Caco-2 (cell line): Measurements from ENCODE around the gene NKD2. TPM values are rescaled to one million over a fixed set of nuclear protein-coding genes. Genes with fewer than 3 reads are reported as not detected.

Experiments
- BruUV-seq: library from RNA; stranded (reverse); fragments of 400-500 nt; replicated peaks from 2 replicates; lab custom pipeline; 2021; lab: Mats Ljungman, UMichigan
- CTCF ChIA-PET: fragments of 300-600 bp; sonication (Branson Sonifier 250); formaldehyde crosslinking; loops from one replicate; lab custom pipeline; 2022; ENCODE audit warnings: antibody characterized with exemption; lab: Charles Lee
- POLR2A ChIA-PET: fragments of 300-600 bp; sonication (Branson Sonifier 250); formaldehyde crosslinking; loops from one replicate; lab custom pipeline; 2022; ENCODE audit warnings: antibody characterized with exemption; lab: Charles Lee
- DNase-seq, 2 experiments: peaks; one replicate each; pipeline versions ENCODE4 v3.0.0 to v3.0.0-alpha.2; 2020 to 2022
- H3K27me3 ChIP-seq: replicated peaks from 2 replicates; pipeline ENCODE4 v1.6.0; 2011; ENCODE audit warnings: low read length; ENCODE audit not compliant: control insufficient read depth, insufficient read depth
- H3K36me3 ChIP-seq: 2 replicates; pipeline ENCODE4 v1.5.1; 2011; ENCODE audit warnings: low read length; ENCODE audit not compliant: control insufficient read depth, insufficient read depth
- H3K4me1 ChIP-seq: fragments of 250-450 bp; sonication (Bioruptor Pico); 2 replicates; pipeline ENCODE4 v1.5.1; 2020; ENCODE audit warnings: mild to moderate bottlenecking
- H3K4me3 ChIP-seq: 2 replicates; pipeline ENCODE4 v1.5.1; 2011; ENCODE audit warnings: low read depth, mild to moderate bottlenecking, control low read depth, low read length
- H3K9me3 ChIP-seq: fragments of 250-450 bp; sonication (Bioruptor Pico); 2 replicates; pipeline ENCODE4 v1.5.1; 2020; ENCODE audit warnings: mild to moderate bottlenecking, moderate library complexity
- H3K27ac Mint-ChIP-seq: one replicate; pipeline ENCODE4 v1.8.0; 2022; ENCODE audit warnings: mixed read lengths; ENCODE audit not compliant: unreplicated experiment
- H3K27me3 Mint-ChIP-seq: one replicate; pipeline ENCODE4 v1.8.0; 2022; ENCODE audit warnings: mixed read lengths; ENCODE audit not compliant: insufficient read depth, unreplicated experiment
- H3K36me3 Mint-ChIP-seq: one replicate; pipeline ENCODE4 v1.8.0; 2022; ENCODE audit warnings: mild to moderate bottlenecking, mixed read lengths; ENCODE audit not compliant: insufficient read depth, unreplicated experiment
- H3K4me1 Mint-ChIP-seq: one replicate; pipeline ENCODE4 v1.8.0; 2022; ENCODE audit warnings: low read depth, mixed read lengths; ENCODE audit not compliant: unreplicated experiment
- H3K4me3 Mint-ChIP-seq: one replicate; pipeline ENCODE4 v1.8.0; 2022; ENCODE audit warnings: mild to moderate bottlenecking, moderate library complexity, mixed read lengths; ENCODE audit not compliant: unreplicated experiment
- H3K9me3 Mint-ChIP-seq: one replicate; pipeline ENCODE4 v1.8.0; 2022; ENCODE audit warnings: mixed read lengths; ENCODE audit not compliant: unreplicated experiment
- intact Hi-C: fragments of 100-400 bp; cut with micrococcal nuclease; formaldehyde crosslinking; loops from one replicate; pipeline ENCODE4 v1.10.0; 2022; ENCODE audit not compliant: unreplicated experiment
- total RNA-seq: library from RNA; stranded (reverse); gene quantifications from 2 replicates; pipeline ENCODE4 v1.2.3, GENCODE V29; 2022
- TF ChIP-seq, protein P1 (sequence below), 2 experiments: fragments of 200-600 bp in 1 of 2; IDR thresholded peaks; 1 replicate in 1 of 2; 2 replicates in 1 of 2; pipeline versions ENCODE4 v1.5.1 to v1.8.0; 2011 to 2022; ENCODE audit warnings: antibody characterized with exemption in 1 of 2, control low read depth in 1 of 2, inconsistent platforms in 1 of 2, low read depth in 1 of 2, low read length in 1 of 2, mild to moderate bottlenecking in 1 of 2, moderate library complexity in 1 of 2; ENCODE audit not compliant: insufficient read depth in 1 of 2, severe bottlenecking in 1 of 2, unreplicated experiment in 1 of 2

NKD2 gene
- total RNA-seq, 1 experiment from 2014 or later, result 17.7 TPM

GRCh38 chr5:1055896-1056610 is 47.5 kb downstream of the NKD2 start:
- no peaks in the 10 kb centered on the region for H3K4me1 Mint-ChIP-seq
- TF ChIP-seq, protein P1, sequence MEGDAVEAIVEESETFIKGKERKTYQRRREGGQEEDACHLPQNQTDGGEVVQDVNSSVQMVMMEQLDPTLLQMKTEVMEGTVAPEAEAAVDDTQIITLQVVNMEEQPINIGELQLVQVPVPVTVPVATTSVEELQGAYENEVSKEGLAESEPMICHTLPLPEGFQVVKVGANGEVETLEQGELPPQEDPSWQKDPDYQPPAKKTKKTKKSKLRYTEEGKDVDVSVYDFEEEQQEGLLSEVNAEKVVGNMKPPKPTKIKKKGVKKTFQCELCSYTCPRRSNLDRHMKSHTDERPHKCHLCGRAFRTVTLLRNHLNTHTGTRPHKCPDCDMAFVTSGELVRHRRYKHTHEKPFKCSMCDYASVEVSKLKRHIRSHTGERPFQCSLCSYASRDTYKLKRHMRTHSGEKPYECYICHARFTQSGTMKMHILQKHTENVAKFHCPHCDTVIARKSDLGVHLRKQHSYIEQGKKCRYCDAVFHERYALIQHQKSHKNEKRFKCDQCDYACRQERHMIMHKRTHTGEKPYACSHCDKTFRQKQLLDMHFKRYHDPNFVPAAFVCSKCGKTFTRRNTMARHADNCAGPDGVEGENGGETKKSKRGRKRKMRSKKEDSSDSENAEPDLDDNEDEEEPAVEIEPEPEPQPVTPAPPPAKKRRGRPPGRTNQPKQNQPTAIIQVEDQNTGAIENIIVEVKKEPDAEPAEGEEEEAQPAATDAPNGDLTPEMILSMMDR (IDR thresholded peaks at IDR 0.05; ENCODE audit: insufficient read depth in 1 of 2, low read depth in 1 of 2, low read length in 1 of 2, severe bottlenecking in 1 of 2, unreplicated experiment in 1 of 2), result no peak
- Histone ChIP-seq H3K4me3 (no peak overlapping the region), H3K4me1 (no peaks in the 10 kb centered on the region), H3K36me3 (peaks cover 1% of the 10 kb centered on the region; the same call in 1 of the 2 replicates), H3K27me3 (no peaks in the 10 kb centered on the region), H3K9me3 (no peaks in the 10 kb centered on the region)
- H3K27me3 Mint-ChIP-seq, result no peaks in the 10 kb centered on the region
- peaks cover 11% of the 10 kb centered on the region for H3K36me3 Mint-ChIP-seq
- H3K4me3 Mint-ChIP-seq, result no peak overlapping the region
- ChIA-PET POLR2A (no interaction called here), CTCF (no interaction called here)
- no TSS peak for BruUV-seq
- no peaks in the 10 kb centered on the region for H3K9me3 Mint-ChIP-seq
- no peak overlapping the region for H3K27ac Mint-ChIP-seq
- intact Hi-C loops, result no loop called here
- DNase-seq, result no peak

DNA sequence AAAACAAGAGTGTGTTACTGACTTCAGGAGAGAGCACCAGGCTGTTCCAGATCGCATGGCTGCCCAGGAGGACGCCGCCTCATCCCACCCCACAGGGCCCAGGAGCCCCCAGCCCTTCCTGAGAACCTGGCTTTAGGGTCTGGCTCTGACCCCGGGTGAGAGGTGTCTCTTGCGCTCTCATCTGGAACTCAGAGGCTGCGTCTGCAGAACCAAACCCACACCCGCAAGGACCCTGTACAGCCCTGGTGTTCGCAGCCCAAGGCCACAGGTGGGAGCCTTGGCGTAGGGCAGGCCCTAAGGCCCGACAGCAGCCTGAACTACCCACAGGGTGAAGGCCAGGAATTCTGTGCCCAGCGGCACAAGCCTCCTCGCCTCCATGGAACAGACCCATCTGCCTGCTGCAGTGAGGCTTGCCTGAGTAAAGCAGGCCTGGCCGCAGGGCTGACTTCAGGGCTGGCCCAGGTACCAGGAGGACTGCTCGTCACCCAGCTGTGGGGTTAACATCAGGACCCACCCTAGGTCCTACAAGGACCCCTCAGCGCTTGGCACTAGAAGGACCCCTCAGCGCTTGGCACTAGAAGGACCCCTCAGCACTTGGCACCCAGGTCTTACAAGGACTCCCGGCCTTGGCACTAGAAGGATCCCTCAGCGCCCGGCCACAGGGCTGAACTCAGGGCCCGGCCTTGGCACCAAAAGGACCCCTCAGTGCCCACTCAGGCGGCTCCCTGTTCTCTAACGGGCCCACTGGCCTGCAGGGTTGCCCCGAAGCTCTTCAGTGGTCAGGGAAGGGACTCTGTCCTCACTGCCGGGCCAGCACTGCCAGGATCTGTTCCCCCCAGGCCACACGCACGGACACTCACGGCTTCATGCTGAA is 48.2 kb downstream of the NKD2 start:
- H3K9me3 Mint-ChIP-seq, result no peaks in the 10 kb centered on the region
- POLR2A ChIA-PET, result no interaction called here
- Histone ChIP-seq H3K27me3 (no peaks in the 10 kb centered on the region), H3K36me3 (peaks cover 1% of the 10 kb centered on the region; the same call in 1 of the 2 replicates), H3K9me3 (no peaks in the 10 kb centered on the region), H3K4me1 (no peaks in the 10 kb centered on the region), H3K4me3 (no peak overlapping the region)
- peaks cover 11% of the 10 kb centered on the region for H3K36me3 Mint-ChIP-seq
- no peak overlapping the region for H3K4me3 Mint-ChIP-seq
- no TSS peak for BruUV-seq
- H3K4me1 Mint-ChIP-seq, result no peaks in the 10 kb centered on the region
- intact Hi-C loops, result no loop called here
- TF ChIP-seq, protein P1 (IDR thresholded peaks at IDR 0.05; ENCODE audit: insufficient read depth in 1 of 2, low read depth in 1 of 2, low read length in 1 of 2, severe bottlenecking in 1 of 2, unreplicated experiment in 1 of 2), result no peak
- no peaks in the 10 kb centered on the region for H3K27me3 Mint-ChIP-seq
- no peak for DNase-seq
- CTCF ChIA-PET, result no interaction called here
- H3K27ac Mint-ChIP-seq, result no peak overlapping the region

DNA sequence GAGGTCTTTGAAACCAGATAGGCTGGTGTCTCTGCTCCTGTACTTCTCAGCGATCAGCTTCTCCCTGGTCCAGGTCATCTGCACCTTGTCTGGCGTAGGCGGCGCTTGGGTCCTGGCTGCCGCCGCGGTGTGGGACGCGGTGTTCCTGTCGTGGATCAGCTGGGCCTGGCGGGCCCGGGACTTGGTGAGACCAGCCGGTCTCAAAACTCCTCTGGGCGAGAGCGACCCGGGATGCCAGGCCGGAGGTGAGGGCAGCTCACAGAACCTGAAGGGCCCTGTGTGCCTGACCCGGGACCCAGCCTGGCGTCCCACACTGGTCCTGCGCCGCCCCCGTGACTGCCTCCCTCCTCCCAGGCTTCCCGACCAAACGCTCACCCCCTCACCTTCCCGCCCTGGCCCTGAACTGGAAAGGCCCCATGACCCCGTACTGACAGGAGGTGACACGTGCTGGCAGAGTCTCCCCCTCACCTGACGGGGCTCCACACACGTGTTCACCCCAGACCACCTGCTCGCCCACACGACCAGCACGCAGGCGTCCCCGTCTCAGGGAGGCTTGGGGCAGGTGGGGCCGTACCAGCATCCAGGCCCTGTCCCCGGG is 49.0 kb downstream of the NKD2 start:
- Histone ChIP-seq H3K4me1 (no peaks in the 10 kb centered on the region), H3K36me3 (peaks cover 1% of the 10 kb centered on the region; the same call in 1 of the 2 replicates), H3K9me3 (no peaks in the 10 kb centered on the region), H3K4me3 (no peak overlapping the region), H3K27me3 (no peaks in the 10 kb centered on the region)
- ChIA-PET POLR2A (no interaction called here), CTCF (no interaction called here)
- BruUV-seq, result no TSS peak
- H3K27me3 Mint-ChIP-seq, result no peaks in the 10 kb centered on the region
- DNase-seq, result no peak
- H3K4me1 Mint-ChIP-seq, result no peaks in the 10 kb centered on the region
- H3K27ac Mint-ChIP-seq, result no peak overlapping the region
- H3K4me3 Mint-ChIP-seq, result no peak overlapping the region
- intact Hi-C loops, result no loop called here
- TF ChIP-seq, protein P1 (IDR thresholded peaks at IDR 0.05; ENCODE audit: insufficient read depth in 1 of 2, low read depth in 1 of 2, low read length in 1 of 2, severe bottlenecking in 1 of 2, unreplicated experiment in 1 of 2), result no peak
- no peaks in the 10 kb centered on the region for H3K9me3 Mint-ChIP-seq
- H3K36me3 Mint-ChIP-seq, result peaks cover 18% of the 10 kb centered on the region
